SHP77 treated with DMSO at 0.1 percent for 48 hours (cell line): ENCODE results near the gene PSMD13.

Experiments
- DNase-seq: peaks from one replicate; lab custom pipeline; 2025; lab: John Stamatoyannopoulos, UW

Gene PSMD13

GRCh38 chr11:299951-300735 lies 63.4 kb downstream of the PSMD13 start:
- DNase-seq, result no peak
